Neural cell (in vitro differentiated cells): Measurements from ENCODE around the gene LYPLA2. TPM values are rescaled to one million over a fixed set of nuclear protein-coding genes. Genes with fewer than 3 reads are reported as not detected.

ENCODE experiments used
- H2AFZ ChIP-seq: fragments of 200-600, 300-800 bp; sonication (generic), shearing (Covaris generic); 2 replicates; pipeline ENCODE4 v1.6.0; 2014; ENCODE audit warnings: low read depth, mild to moderate bottlenecking, antibody characterized with exemption, low read length, moderate library complexity
- H3F3A ChIP-seq: fragments of 200-600 bp; shearing (Covaris generic); 2 replicates; pipeline ENCODE4 v1.6.1; 2016; ENCODE audit warnings: mild to moderate bottlenecking, moderate library complexity, mixed read lengths, antibody characterized with exemption, low read length; ENCODE audit not compliant: insufficient read depth, poor library complexity, severe bottlenecking
- H3K27ac ChIP-seq: fragments of 200-600, 300-800 bp; sonication (generic), shearing (Covaris generic); 2 replicates; pipeline ENCODE4 v1.5.1; 2014; ENCODE audit warnings: mild to moderate bottlenecking, low read length, moderate library complexity
- H3K27me3 ChIP-seq: fragments of 300-800, 200-600 bp; sonication (generic), shearing (Covaris generic); 2 replicates; pipeline ENCODE4 v1.6.0; 2014; ENCODE audit warnings: mild to moderate bottlenecking, low read depth, low read length, moderate library complexity; ENCODE audit not compliant: insufficient read depth
- H3K36me3 ChIP-seq: fragments of 300-800, 200-600 bp; sonication (generic), shearing (Covaris generic); 2 replicates; pipeline ENCODE4 v1.5.1; 2014; ENCODE audit warnings: mild to moderate bottlenecking, antibody characterized with exemption, low read length, moderate library complexity; ENCODE audit not compliant: insufficient read depth
- H3K4me2 ChIP-seq: fragments of 300-800, 200-600 bp; sonication (generic), shearing (Covaris generic); 2 replicates; pipeline ENCODE4 v1.6.0; 2014; ENCODE audit warnings: mild to moderate bottlenecking, low read length
- H3K4me3 ChIP-seq: fragments of 300-800, 200-600 bp; sonication (generic), shearing (Covaris generic); 2 replicates; pipeline ENCODE4 v1.5.1; 2014; ENCODE audit warnings: mild to moderate bottlenecking, low read length, moderate library complexity
- H3K79me2 ChIP-seq: fragments of 200-600 bp; shearing (Covaris generic); replicated peaks from 2 replicates; pipeline ENCODE4 v1.6.0; 2014; ENCODE audit warnings: mild to moderate bottlenecking, low read length, moderate library complexity; ENCODE audit not compliant: insufficient read depth
- H3K9ac ChIP-seq: fragments of 300-800, 200-600 bp; sonication (generic), shearing (Covaris generic); 2 replicates; pipeline ENCODE4 v1.6.1; 2016; ENCODE audit warnings: mild to moderate bottlenecking, low read length, mixed read lengths
- H3K9me2 ChIP-seq: fragments of 200-600 bp; shearing (Covaris generic); 2 replicates; pipeline ENCODE4 v1.6.1; 2016; ENCODE audit warnings: mild to moderate bottlenecking, low read length, mixed read lengths; ENCODE audit not compliant: insufficient read depth
- H3K9me3 ChIP-seq: fragments of 200-600, 300-800 bp; sonication (generic), shearing (Covaris generic); 2 replicates; pipeline ENCODE4 v1.6.1; 2016; ENCODE audit warnings: mild to moderate bottlenecking, mixed run types, low read length, moderate library complexity, mixed read lengths
- H4K20me1 ChIP-seq: fragments of 200-600 bp; shearing (Covaris generic); 2 replicates; pipeline ENCODE4 v1.6.1; 2016; ENCODE audit warnings: mild to moderate bottlenecking, mixed run types; ENCODE audit not compliant: insufficient read depth
- EP300 ChIP-seq: fragments of 450-650 bp; conservative IDR thresholded peaks from 2 replicates; pipeline ENCODE4 v1.6.1; 2014; ENCODE audit warnings: antibody characterized with exemption, mild to moderate bottlenecking, moderate library complexity; ENCODE audit not compliant: poor library complexity, severe bottlenecking
- EZH2 ChIP-seq: fragments of 200-600, 300-800 bp; shearing (Covaris generic), sonication (generic); IDR thresholded peaks from 2 replicates; pipeline ENCODE4 v1.6.1; 2014; ENCODE audit warnings: antibody characterized with exemption, low read length, borderline replicate concordance, mild to moderate bottlenecking; ENCODE audit not compliant: insufficient read depth, poor library complexity, severe bottlenecking
- MXI1 ChIP-seq: fragments of 450-650 bp; conservative IDR thresholded peaks from 2 replicates; pipeline ENCODE4 v1.6.1; 2014; ENCODE audit warnings: antibody characterized with exemption, mild to moderate bottlenecking; ENCODE audit not compliant: poor library complexity, severe bottlenecking
- POLR2AphosphoS5 ChIP-seq: IDR thresholded peaks from 2 replicates; pipeline ENCODE4 v1.6.1; 2012
- RAD21 ChIP-seq: fragments of 450-650 bp; conservative IDR thresholded peaks from 2 replicates; pipeline ENCODE4 v1.6.1; 2014; ENCODE audit warnings: antibody characterized with exemption, mild to moderate bottlenecking, moderate library complexity
- SMC3 ChIP-seq: fragments of 450-650 bp; conservative IDR thresholded peaks from 2 replicates; pipeline ENCODE4 v1.6.1; 2014; ENCODE audit warnings: antibody characterized with exemption, mild to moderate bottlenecking, moderate library complexity; ENCODE audit not compliant: poor library complexity
- TAF1 ChIP-seq: IDR thresholded peaks from 2 replicates; pipeline ENCODE4 v1.6.1; 2012; ENCODE audit warnings: low read depth
- polyA plus RNA-seq: library from polyadenylated mRNA; depleted of rRNA; stranded (reverse); fragments of >200 nt; gene quantifications from 2 replicates; pipeline ENCODE4 v1.2.3, GENCODE V29; 2014
- TF ChIP-seq, protein P1 (sequence below): IDR thresholded peaks from 2 replicates; pipeline ENCODE4 v1.6.1; 2012; ENCODE audit warnings: borderline replicate concordance
- TF ChIP-seq, protein P2 (sequence below): fragments of 450-650 bp; IDR thresholded peaks from 2 replicates; pipeline ENCODE4 v1.5.1; 2014; ENCODE audit warnings: antibody characterized with exemption, mild to moderate bottlenecking, moderate library complexity; ENCODE audit not compliant: poor library complexity, severe bottlenecking

The LYPLA2 gene
- polyA plus RNA-seq, 1 donor from 2014 or later = 107 TPM

DNA sequence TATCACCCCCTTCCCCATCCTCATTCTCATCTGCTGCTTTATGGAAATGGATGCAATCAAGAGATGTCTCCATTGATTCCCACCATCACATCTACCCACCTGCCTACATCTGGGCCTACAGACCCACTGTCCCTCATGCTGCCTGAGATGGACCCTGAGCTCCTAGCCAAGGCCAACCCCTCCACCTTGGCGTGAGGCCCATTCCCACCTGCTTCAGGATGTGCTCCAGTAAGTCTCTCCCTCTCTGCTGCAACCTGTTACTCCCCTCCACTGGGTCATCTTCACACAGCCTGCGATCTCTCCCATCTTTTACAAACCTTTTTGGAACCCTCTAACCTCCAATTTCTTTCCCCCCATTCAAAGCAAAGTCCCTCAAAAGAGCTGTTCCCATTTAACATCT is 14.1 kb downstream of the LYPLA2 start:
- TF ChIP-seq, protein P1, sequence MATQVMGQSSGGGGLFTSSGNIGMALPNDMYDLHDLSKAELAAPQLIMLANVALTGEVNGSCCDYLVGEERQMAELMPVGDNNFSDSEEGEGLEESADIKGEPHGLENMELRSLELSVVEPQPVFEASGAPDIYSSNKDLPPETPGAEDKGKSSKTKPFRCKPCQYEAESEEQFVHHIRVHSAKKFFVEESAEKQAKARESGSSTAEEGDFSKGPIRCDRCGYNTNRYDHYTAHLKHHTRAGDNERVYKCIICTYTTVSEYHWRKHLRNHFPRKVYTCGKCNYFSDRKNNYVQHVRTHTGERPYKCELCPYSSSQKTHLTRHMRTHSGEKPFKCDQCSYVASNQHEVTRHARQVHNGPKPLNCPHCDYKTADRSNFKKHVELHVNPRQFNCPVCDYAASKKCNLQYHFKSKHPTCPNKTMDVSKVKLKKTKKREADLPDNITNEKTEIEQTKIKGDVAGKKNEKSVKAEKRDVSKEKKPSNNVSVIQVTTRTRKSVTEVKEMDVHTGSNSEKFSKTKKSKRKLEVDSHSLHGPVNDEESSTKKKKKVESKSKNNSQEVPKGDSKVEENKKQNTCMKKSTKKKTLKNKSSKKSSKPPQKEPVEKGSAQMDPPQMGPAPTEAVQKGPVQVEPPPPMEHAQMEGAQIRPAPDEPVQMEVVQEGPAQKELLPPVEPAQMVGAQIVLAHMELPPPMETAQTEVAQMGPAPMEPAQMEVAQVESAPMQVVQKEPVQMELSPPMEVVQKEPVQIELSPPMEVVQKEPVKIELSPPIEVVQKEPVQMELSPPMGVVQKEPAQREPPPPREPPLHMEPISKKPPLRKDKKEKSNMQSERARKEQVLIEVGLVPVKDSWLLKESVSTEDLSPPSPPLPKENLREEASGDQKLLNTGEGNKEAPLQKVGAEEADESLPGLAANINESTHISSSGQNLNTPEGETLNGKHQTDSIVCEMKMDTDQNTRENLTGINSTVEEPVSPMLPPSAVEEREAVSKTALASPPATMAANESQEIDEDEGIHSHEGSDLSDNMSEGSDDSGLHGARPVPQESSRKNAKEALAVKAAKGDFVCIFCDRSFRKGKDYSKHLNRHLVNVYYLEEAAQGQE = no peak
- no peak for TF ChIP-seq SMC3
- Histone ChIP-seq H3K79me2 (no peaks in the 10 kb centered on the region), H3K9me3 (no peaks in the 10 kb centered on the region), H3K9ac (no peak overlapping the region), H3K4me3 (no peak overlapping the region), H4K20me1 (no peaks in the 10 kb centered on the region), H2AFZ (no peak overlapping the region), H3K27ac (no peak overlapping the region), H3K9me2 (no peaks in the 10 kb centered on the region), H3K27me3 (no peaks in the 10 kb centered on the region), H3K4me2 (no peak overlapping the region), H3F3A (no peaks in the 10 kb centered on the region), H3K36me3 (no peaks in the 10 kb centered on the region)

DNA sequence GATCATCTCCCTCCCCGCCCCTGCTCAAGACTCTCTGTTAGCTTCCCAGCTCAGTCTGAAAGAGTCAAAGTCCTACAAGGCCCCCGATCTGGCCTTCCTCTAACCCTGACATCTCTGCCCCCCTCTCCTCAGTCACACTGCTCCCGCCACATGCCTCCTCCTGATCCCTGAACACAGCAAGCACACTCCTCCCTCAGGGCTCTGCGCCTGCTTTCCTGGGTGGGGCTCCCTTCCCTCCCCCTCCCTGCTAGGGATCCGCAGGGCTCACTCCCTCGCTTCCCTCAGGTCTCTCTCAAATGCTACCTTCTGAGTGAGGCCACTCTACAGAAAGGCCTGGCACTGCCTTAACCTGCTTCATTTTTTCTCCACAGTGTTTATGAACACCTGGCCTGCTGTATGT is 15.3 kb downstream of the LYPLA2 start:
- Histone ChIP-seq H3K9ac (no peak overlapping the region), H3K79me2 (no peaks in the 10 kb centered on the region), H3K4me3 (no peak overlapping the region), H3K36me3 (no peaks in the 10 kb centered on the region), H3K27me3 (no peaks in the 10 kb centered on the region), H2AFZ (no peak overlapping the region), H4K20me1 (no peaks in the 10 kb centered on the region), H3F3A (no peaks in the 10 kb centered on the region), H3K9me3 (no peaks in the 10 kb centered on the region), H3K27ac (no peak overlapping the region), H3K4me2 (no peak overlapping the region), H3K9me2 (no peaks in the 10 kb centered on the region)
- TF ChIP-seq EZH2 = no peak

DNA sequence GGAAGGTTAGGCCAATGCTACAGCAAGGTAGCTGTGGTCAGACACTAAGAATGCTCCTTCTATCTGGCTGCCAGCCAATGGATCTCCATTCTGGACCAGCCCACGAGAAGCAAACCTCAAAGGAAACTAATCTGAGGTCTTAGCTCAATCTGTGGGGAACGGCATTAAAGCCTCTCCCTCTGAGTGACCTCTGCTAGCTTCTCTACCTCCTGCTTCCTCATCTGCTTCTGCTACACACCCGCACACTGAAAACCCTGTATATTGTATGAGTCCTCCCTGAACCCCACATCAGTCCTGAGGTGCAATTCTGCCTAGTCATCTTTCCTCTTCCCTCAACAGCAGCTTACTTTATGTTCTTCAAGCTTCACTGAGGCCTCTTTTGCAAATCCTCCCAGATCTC is 16.5 kb downstream of the LYPLA2 start:
- Histone ChIP-seq H4K20me1 (no peaks in the 10 kb centered on the region), H3K27me3 (no peaks in the 10 kb centered on the region), H3K36me3 (no peaks in the 10 kb centered on the region), H3K27ac (no peak overlapping the region), H3K9ac (no peak overlapping the region), H3K9me2 (no peaks in the 10 kb centered on the region), H3K4me2 (no peak overlapping the region), H2AFZ (no peak overlapping the region), H3K79me2 (no peaks in the 10 kb centered on the region), H3K9me3 (no peaks in the 10 kb centered on the region), H3F3A (no peaks in the 10 kb centered on the region), H3K4me3 (no peak overlapping the region)
- no peak for TF ChIP-seq EP300
- TF ChIP-seq, protein P1 = no peak
- TF ChIP-seq TAF1 = no peak
- no peak for TF ChIP-seq POLR2AphosphoS5
- TF ChIP-seq EZH2 = no peak
- no peak for TF ChIP-seq SMC3
- TF ChIP-seq, protein P2, sequence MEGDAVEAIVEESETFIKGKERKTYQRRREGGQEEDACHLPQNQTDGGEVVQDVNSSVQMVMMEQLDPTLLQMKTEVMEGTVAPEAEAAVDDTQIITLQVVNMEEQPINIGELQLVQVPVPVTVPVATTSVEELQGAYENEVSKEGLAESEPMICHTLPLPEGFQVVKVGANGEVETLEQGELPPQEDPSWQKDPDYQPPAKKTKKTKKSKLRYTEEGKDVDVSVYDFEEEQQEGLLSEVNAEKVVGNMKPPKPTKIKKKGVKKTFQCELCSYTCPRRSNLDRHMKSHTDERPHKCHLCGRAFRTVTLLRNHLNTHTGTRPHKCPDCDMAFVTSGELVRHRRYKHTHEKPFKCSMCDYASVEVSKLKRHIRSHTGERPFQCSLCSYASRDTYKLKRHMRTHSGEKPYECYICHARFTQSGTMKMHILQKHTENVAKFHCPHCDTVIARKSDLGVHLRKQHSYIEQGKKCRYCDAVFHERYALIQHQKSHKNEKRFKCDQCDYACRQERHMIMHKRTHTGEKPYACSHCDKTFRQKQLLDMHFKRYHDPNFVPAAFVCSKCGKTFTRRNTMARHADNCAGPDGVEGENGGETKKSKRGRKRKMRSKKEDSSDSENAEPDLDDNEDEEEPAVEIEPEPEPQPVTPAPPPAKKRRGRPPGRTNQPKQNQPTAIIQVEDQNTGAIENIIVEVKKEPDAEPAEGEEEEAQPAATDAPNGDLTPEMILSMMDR = no peak
- TF ChIP-seq RAD21 = no peak
- no peak for TF ChIP-seq MXI1
